SK-N-SH (cell line): ENCODE results near the gene DDX24. TPM values are rescaled to one million over a fixed set of nuclear protein-coding genes. Genes with fewer than 3 reads are reported as not detected.

Experiments
- CTCF ChIA-PET: fragments of 300-600, 350-600 bp; formaldehyde crosslinking; extraction: SDS; loops from one replicate; lab custom pipeline; 2021; lab: Yijun Ruan, JAX
- POLR2A ChIA-PET: fragments of 350-600 bp; sonication (Branson Sonifier 250); formaldehyde crosslinking; extraction: SDS; loops from one replicate; lab custom pipeline; 2020; ENCODE audit warnings: antibody characterized with exemption, inconsistent platforms; lab: Yijun Ruan, JAX
- DNase-seq: peaks from one replicate; pipeline ENCODE4 v3.0.0; 2012
- H2AFZ ChIP-seq: fragments of 200-600 bp; sonication (generic); 2 replicates; pipeline ENCODE4 v1.8.1; 2016; ENCODE audit warnings: antibody characterized with exemption, mild to moderate bottlenecking, low read depth
- H3F3A ChIP-seq: fragments of 200-600 bp; sonication (generic); replicated peaks from 2 replicates; pipeline ENCODE3; 2016; ENCODE audit warnings: antibody characterized with exemption, mild to moderate bottlenecking; ENCODE audit not compliant: insufficient read depth
- H3K27ac ChIP-seq, 2 experiments: fragments of 200-500 bp in 1 of 2; fragments of 200-600 bp in 1 of 2; sonication (Bioruptor generic) in 1 of 2; sonication (generic), shearing (Covaris generic) in 1 of 2; 2 replicates each; pipeline versions ENCODE4 v1.5.1 to v1.6.1; 2014 to 2016; ENCODE audit warnings: low read depth in 2 of 2, inconsistent platforms in 1 of 2, low read length in 1 of 2, mild to moderate bottlenecking in 1 of 2, mixed read lengths in 1 of 2
- H3K27me3 ChIP-seq: fragments of 200-600 bp; sonication (generic), shearing (Covaris generic); 2 replicates; pipeline ENCODE4 v1.6.1; 2016; ENCODE audit warnings: mixed run types; ENCODE audit not compliant: insufficient read depth
- H3K36me3 ChIP-seq, 2 experiments: fragments of 200-500 bp in 1 of 2; fragments of 200-600 bp in 1 of 2; sonication (Bioruptor generic) in 1 of 2; sonication (generic) in 1 of 2; replicated peaks in 1 of 2; 2 replicates each; pipeline versions ENCODE3 to v1.5.1; 2014 to 2016; ENCODE audit warnings: low read length in 1 of 2, mild to moderate bottlenecking in 1 of 2; ENCODE audit not compliant: insufficient read depth in 2 of 2, control insufficient read depth in 1 of 2
- H3K4me1 ChIP-seq, 2 experiments: fragments of 200-500 bp in 1 of 2; fragments of 200-600 bp in 1 of 2; sonication (Bioruptor generic) in 1 of 2; sonication (generic), shearing (Covaris generic) in 1 of 2; 2 replicates each; pipeline versions ENCODE4 v1.5.1 to v1.6.1; 2014 to 2016; ENCODE audit warnings: low read depth in 1 of 2, low read length in 1 of 2, mixed run types in 1 of 2; ENCODE audit not compliant: insufficient read depth in 2 of 2, control insufficient read depth in 1 of 2
- H3K4me2 ChIP-seq: fragments of 200-600 bp; sonication (generic), shearing (Covaris generic); 2 replicates; pipeline ENCODE4 v1.6.1; 2017; ENCODE audit warnings: mixed run types
- H3K4me3 ChIP-seq, 2 experiments: fragments of 200-500 bp in 1 of 2; fragments of 200-600 bp in 1 of 2; sonication (Bioruptor generic) in 1 of 2; sonication (generic), shearing (Covaris generic) in 1 of 2; 2 replicates each; pipeline versions ENCODE4 v1.5.1 to v1.8.1; 2014 to 2016; ENCODE audit warnings: low read depth in 2 of 2, inconsistent platforms in 1 of 2, low read length in 1 of 2, mild to moderate bottlenecking in 1 of 2, mixed read lengths in 1 of 2, moderate library complexity in 1 of 2
- H3K79me2 ChIP-seq: fragments of 200-600 bp; sonication (generic); 2 replicates; pipeline ENCODE4 v1.8.1; 2017; ENCODE audit warnings: mild to moderate bottlenecking; ENCODE audit not compliant: insufficient read depth
- H3K9ac ChIP-seq: fragments of 200-600 bp; sonication (generic); 2 replicates; pipeline ENCODE4 v1.6.1; 2017; ENCODE audit warnings: mixed run types
- H3K9me2 ChIP-seq: fragments of 200-600 bp; sonication (generic); 2 replicates; pipeline ENCODE4 v1.6.1; 2017; ENCODE audit warnings: mixed run types
- H3K9me3 ChIP-seq: fragments of 200-600 bp; sonication (generic); 2 replicates; pipeline ENCODE4 v1.6.1; 2017; ENCODE audit warnings: mixed run types, mild to moderate bottlenecking, moderate library complexity
- H4K20me1 ChIP-seq: fragments of 200-600 bp; sonication (generic); 2 replicates; pipeline ENCODE4 v1.6.1; 2017; ENCODE audit warnings: mild to moderate bottlenecking, mixed run types; ENCODE audit not compliant: insufficient read depth
- CTCF ChIP-seq: fragments of 200-600 bp; sonication (generic); IDR thresholded peaks from 2 replicates; pipeline ENCODE4 v1.6.1; 2017; ENCODE audit warnings: antibody characterized with exemption, mild to moderate bottlenecking, moderate library complexity
- EP300 ChIP-seq, 2 experiments: IDR thresholded peaks; 2 replicates each; pipeline versions ENCODE4 v1.4.0 to v1.6.1; 2012; ENCODE audit warnings: borderline replicate concordance in 1 of 2, low read depth in 1 of 2, low read length in 1 of 2
- FOSL2 ChIP-seq: IDR thresholded peaks from 2 replicates; pipeline ENCODE4 v1.4.0; 2012; ENCODE audit warnings: low read depth, mild to moderate bottlenecking, moderate library complexity, borderline replicate concordance
- FOXM1 ChIP-seq: IDR thresholded peaks from 2 replicates; pipeline ENCODE4 v1.4.0; 2012; ENCODE audit warnings: low read depth, mild to moderate bottlenecking
- MEF2A ChIP-seq: IDR thresholded peaks from 2 replicates; pipeline ENCODE4 v1.4.0; 2012; ENCODE audit warnings: low read depth, borderline replicate concordance
- MXI1 ChIP-seq: IDR thresholded peaks from 2 replicates; pipeline ENCODE4 v1.6.1; 2012; ENCODE audit warnings: mild to moderate bottlenecking, low read depth, low read length, improper control_type of control experiment
- NRF1 ChIP-seq: IDR thresholded peaks from 2 replicates; pipeline ENCODE4 v1.6.1; 2012; ENCODE audit warnings: low read depth, mild to moderate bottlenecking, low read length
- PBX3 ChIP-seq: IDR thresholded peaks from 2 replicates; pipeline ENCODE4; 2012
- RCOR1 ChIP-seq: fragments of 150-350 bp; IDR thresholded peaks from 2 replicates; pipeline ENCODE4 v1.6.1; 2017; ENCODE audit warnings: antibody characterized with exemption, low read length
- TCF12 ChIP-seq: IDR thresholded peaks from 2 replicates; pipeline ENCODE4 v1.4.0; 2012
- WGBS: methylation state at CpG from one replicate; pipeline ENCODE4 v1.1.6; 2017; ENCODE audit warnings: low lambda C conversion rate; 5-methylcytosine and 5-hydroxymethylcytosine counted together
- polyA plus RNA-seq, 3 experiments: library from polyadenylated mRNA; depleted of rRNA; stranded (reverse); fragments of >200 nt; gene quantifications; 2 replicates each; pipeline ENCODE4 v1.2.3, GENCODE V29; 2012

DDX24 gene
- polyA plus RNA-seq, 1 of the 3 experiments (the other 2 are of a cell fraction), result 108 TPM

DNA sequence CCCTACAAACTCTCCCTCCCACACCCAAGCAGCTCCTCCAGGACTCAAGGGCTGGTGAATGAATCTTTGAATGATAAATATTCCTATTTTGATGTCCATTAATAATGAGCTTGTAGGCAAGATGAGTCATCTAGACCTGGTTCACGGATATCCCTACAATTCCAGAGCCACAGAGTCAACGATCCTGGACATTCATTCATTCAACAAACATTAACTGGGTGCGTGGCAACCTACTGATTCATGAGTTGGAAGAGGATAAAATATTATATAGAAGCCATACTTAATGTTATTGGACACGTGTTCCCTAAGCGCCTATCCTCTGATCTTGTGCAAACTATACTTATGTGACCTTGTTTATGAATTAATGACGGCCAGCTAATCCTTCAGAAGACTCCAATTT, 55.3 kb downstream of the DDX24 start:
- H2AFZ ChIP-seq, result 0 out of 2 replicates have a peak overlapping the region, but pooled peaks have one; percentile 32

DNA sequence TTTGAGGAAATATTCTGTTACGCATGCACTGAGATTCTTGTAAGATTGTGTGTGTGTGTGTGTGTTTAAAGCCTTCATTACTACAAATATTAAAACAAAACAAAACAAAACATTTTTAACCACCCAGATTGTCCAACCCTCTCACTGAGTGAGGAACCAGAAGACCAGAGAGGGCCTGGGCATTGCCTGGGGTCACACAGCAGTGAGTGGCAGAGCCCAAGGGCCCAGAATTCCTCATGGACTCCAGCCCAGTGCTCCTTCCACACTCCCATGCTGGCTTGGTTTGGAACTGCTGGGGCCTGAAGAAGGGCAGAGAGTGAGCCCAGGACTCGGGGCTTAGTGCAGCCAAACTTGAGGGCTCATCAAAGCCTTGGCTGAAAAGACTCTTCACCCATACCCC, 56.5 kb downstream of the DDX24 start:
- no peaks in the 10 kb centered on the region for H3K9me3 ChIP-seq
- POLR2A ChIA-PET, result no interaction called here
- no peak overlapping the region for H3K27ac ChIP-seq
- no peak overlapping the region for H2AFZ ChIP-seq
- peaks cover 0 to 8% of the 10 kb centered on the region in 2 experiments; a peak in 1 of 4 replicates for H3K4me1 ChIP-seq
- TF ChIP-seq FOSL2, result no peak
- TF ChIP-seq MXI1, result no peak
- no peak for TF ChIP-seq TCF12
- no peak for TF ChIP-seq MEF2A
- TF ChIP-seq FOXM1, result no peak
- no peak for TF ChIP-seq NRF1
- TF ChIP-seq RCOR1, result no peak
- no peak for TF ChIP-seq PBX3
- TF ChIP-seq EP300 (IDR thresholded peaks at IDR 0.05; ENCODE audit: borderline replicate concordance in 1 of 2, low read depth in 1 of 2, low read length in 1 of 2), result no peak
- no peak for DNase-seq
- no peaks in the 10 kb centered on the region for H3K79me2 ChIP-seq
- 100% methylated on average over 1 of the region's 2 CpGs for WGBS
- H3K9ac ChIP-seq, result no peak overlapping the region
- CTCF ChIA-PET, result interaction anchor here (1.2 to 1.5 kb wide), 3 partner anchors 8 to 112 kb away, joined by 4 to 6 read pairs (median 6); no protein-coding TSS in a partner anchor
- H3K27me3 ChIP-seq, result no peaks in the 10 kb centered on the region
- H3K4me2 ChIP-seq, result no peak overlapping the region
- H4K20me1 ChIP-seq, result no peaks in the 10 kb centered on the region
- H3K36me3 ChIP-seq, result no peaks in the 10 kb centered on the region
- H3F3A ChIP-seq, result no peaks in the 10 kb centered on the region
- no peak overlapping the region for H3K4me3 ChIP-seq
- H3K9me2 ChIP-seq, result no peaks in the 10 kb centered on the region

More for the DNA sequence above, 55.3 kb downstream of the DDX24 start:
- Histone ChIP-seq H3K4me3 (peak overlapping the region; percentile 55 to 65; a peak in 2 of 4 replicates), H4K20me1 (no peaks in the 10 kb centered on the region), H3K9me2 (no peaks in the 10 kb centered on the region), H3K27ac (no peak overlapping the region; a peak in 1 of 4 replicates), H3K4me1 (peaks cover 0 to 8% of the 10 kb centered on the region in 2 experiments; a peak in 1 of 4 replicates), H3F3A (no peaks in the 10 kb centered on the region), H3K4me2 (no peak overlapping the region), H3K79me2 (no peaks in the 10 kb centered on the region), H3K27me3 (no peaks in the 10 kb centered on the region), H3K36me3 (no peaks in the 10 kb centered on the region), H3K9ac (no peak overlapping the region), H3K9me3 (no peaks in the 10 kb centered on the region)
- ChIA-PET CTCF (interaction anchor here (0.7 to 1.5 kb wide), 6 partner anchors 9 to 111 kb away, joined by 3 to 8 read pairs (median 4); no protein-coding TSS in a partner anchor), POLR2A (no interaction called here)
- 51% methylated on average over 6 of the region's 6 CpGs for WGBS
- TF ChIP-seq CTCF, result no peak
- TF ChIP-seq FOSL2, result peak; percentile 12; the same call in 1 of the 2 replicates
- DNase-seq, result no peak
